Panc1 (cell line): ENCODE results near the gene SRBD1.

ENCODE experiments used
- TCF7L2 ChIP-seq: IDR thresholded peaks from 2 replicates; pipeline ENCODE4 v1.6.1; 2011; ENCODE audit warnings: mild to moderate bottlenecking, low read depth, low read length, inconsistent platforms
- TF ChIP-seq, protein P1 (sequence below): fragments of 450-650 bp; IDR thresholded peaks from 2 replicates; pipeline ENCODE4 v1.5.1; 2017; ENCODE audit warnings: mild to moderate bottlenecking
- TF ChIP-seq, protein P2 (sequence below), 2 experiments: IDR thresholded peaks; 2 replicates each; pipeline ENCODE4 v1.6.1; 2011 to 2012; ENCODE audit warnings: low read depth in 2 of 2, control low read depth in 1 of 2, low read length in 1 of 2, mild to moderate bottlenecking in 1 of 2, moderate library complexity in 1 of 2; ENCODE audit not compliant: insufficient read depth in 1 of 2

DNA sequence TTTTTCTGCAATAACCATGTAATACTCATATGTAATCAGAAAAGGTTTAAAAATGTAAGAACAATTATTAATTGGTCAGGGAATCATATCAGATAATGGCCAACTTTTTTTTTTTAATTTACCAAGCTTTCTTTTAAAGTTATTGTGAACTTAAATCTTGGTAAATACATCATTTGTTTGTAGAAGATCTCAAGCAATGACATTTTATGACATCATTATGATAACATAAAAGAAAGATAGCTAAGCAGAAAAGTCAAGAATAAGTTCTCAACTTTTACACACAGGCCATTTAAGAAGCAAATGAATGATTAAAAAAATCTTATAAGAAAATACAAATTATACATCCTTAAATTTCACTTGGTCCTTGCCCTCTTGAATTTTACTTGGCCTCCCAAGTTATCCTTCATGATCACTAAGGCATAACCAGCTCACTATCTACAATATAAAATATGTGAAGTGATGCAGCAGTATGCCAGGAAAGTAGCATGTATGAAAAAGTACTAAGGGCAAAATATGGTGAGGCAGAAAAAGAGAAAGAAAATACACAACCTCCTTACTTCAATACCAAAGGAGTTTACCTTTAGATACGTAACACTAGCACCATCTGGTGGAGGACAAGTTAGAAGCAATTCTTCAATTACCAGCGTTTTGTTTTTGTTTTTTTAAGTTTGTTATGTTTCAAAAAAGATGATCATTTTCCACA, 116.6 kb downstream of the SRBD1 start:
- TF ChIP-seq, protein P1, sequence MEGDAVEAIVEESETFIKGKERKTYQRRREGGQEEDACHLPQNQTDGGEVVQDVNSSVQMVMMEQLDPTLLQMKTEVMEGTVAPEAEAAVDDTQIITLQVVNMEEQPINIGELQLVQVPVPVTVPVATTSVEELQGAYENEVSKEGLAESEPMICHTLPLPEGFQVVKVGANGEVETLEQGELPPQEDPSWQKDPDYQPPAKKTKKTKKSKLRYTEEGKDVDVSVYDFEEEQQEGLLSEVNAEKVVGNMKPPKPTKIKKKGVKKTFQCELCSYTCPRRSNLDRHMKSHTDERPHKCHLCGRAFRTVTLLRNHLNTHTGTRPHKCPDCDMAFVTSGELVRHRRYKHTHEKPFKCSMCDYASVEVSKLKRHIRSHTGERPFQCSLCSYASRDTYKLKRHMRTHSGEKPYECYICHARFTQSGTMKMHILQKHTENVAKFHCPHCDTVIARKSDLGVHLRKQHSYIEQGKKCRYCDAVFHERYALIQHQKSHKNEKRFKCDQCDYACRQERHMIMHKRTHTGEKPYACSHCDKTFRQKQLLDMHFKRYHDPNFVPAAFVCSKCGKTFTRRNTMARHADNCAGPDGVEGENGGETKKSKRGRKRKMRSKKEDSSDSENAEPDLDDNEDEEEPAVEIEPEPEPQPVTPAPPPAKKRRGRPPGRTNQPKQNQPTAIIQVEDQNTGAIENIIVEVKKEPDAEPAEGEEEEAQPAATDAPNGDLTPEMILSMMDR, result peak; percentile 74; the same call in 1 of the 2 replicates
- TF ChIP-seq, protein P2, sequence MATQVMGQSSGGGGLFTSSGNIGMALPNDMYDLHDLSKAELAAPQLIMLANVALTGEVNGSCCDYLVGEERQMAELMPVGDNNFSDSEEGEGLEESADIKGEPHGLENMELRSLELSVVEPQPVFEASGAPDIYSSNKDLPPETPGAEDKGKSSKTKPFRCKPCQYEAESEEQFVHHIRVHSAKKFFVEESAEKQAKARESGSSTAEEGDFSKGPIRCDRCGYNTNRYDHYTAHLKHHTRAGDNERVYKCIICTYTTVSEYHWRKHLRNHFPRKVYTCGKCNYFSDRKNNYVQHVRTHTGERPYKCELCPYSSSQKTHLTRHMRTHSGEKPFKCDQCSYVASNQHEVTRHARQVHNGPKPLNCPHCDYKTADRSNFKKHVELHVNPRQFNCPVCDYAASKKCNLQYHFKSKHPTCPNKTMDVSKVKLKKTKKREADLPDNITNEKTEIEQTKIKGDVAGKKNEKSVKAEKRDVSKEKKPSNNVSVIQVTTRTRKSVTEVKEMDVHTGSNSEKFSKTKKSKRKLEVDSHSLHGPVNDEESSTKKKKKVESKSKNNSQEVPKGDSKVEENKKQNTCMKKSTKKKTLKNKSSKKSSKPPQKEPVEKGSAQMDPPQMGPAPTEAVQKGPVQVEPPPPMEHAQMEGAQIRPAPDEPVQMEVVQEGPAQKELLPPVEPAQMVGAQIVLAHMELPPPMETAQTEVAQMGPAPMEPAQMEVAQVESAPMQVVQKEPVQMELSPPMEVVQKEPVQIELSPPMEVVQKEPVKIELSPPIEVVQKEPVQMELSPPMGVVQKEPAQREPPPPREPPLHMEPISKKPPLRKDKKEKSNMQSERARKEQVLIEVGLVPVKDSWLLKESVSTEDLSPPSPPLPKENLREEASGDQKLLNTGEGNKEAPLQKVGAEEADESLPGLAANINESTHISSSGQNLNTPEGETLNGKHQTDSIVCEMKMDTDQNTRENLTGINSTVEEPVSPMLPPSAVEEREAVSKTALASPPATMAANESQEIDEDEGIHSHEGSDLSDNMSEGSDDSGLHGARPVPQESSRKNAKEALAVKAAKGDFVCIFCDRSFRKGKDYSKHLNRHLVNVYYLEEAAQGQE (IDR thresholded peaks at IDR 0.05; ENCODE audit: insufficient read depth in 1 of 2, low read depth in 2 of 2, low read length in 1 of 2), result no peak
- TF ChIP-seq TCF7L2, result no peak
